ENCODE results near the gene ZMYND15.
A peak's percentile ranks its signal among the peaks of the same experiment; 100 is the strongest.

ZMYND15 gene

DNA sequence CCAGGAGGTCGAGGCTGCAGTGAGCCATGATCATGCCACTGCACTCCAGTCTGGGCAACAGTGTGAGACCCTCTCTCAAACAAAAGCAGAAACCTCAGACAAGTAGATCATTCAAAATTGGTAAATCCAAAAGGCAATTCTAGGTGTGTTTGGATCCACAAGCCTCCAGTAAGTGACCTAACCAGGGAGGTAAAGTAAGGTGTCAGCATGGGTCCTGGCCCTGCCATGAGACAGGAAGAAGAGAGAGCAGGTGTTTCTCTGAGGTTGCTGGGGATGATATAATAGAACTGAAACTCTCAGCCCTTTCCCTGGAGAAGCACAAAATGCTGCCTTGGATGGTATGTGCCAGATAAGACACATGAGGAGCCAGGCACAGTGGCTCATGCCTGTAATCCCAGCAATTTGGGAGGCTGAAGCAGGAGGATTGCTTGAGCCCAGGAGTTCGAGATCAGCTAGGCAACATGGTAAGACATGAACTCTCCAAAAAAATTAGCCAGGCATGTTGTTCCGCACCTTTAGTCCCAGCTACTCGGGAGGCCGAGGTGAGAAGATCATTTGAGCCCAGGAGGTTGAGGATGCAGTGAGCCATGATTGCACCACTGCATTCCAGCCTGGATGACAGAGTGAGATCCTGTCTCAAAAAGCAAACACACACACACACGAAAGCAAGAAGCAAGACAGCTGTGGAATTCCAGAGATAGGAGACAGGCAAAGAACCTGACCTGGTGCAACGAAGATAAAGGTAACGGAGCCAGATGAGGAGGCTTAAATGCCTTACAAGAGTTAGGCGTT, 38.5 kb downstream of the ZMYND15 start:
- no peak overlapping the region for H3K4me3 ChIP-seq (ENCODE audit: low read length)
- H3K4me1 ChIP-seq (ENCODE audit: control insufficient read depth, low read depth, low read length), result no peaks in the 10 kb centered on the region
- no peak overlapping the region for H3K9ac ChIP-seq (ENCODE audit: low read length)
- H3K27ac ChIP-seq (ENCODE audit: low read length), result no peak overlapping the region
- H3K9me3 ChIP-seq (ENCODE audit: control insufficient read depth, low read depth, low read length), result no peaks in the 10 kb centered on the region
- H3K36me3 ChIP-seq (ENCODE audit: control insufficient read depth, low read depth, low read length), result no peaks in the 10 kb centered on the region
- peaks cover 3% of the 10 kb centered on the region for H3K27me3 ChIP-seq (ENCODE audit: control insufficient read depth, insufficient read depth, low read length)

DNA sequence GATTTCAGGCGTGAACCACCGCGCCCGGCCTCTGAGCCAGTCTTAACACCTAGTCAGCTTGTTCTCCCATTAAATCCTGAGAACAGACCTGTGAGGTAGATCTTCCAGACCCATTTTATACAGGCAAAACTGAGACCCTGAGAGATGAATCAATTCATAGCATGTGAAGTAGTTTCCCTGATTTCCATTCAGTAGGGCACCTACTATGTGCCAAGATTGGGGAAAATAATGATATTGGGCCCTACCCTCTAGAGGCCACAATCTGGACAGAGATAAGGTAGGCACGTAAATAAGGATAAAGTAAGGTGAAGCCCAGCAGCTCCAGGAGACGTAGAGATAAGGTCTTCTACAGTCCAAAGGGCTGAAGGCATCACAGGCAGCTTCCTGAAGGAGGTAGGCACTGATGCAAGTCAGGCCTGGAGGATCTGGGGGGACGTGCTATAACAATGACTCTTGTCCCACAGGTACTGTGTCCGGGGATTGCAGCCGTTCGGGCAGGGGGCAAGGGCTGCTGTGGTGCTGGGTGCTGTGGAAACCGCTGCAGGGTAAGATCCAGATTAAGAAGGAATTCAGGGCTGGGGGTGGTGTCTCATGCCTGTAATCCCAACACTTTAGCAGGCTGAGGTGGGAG, 40.8 kb downstream of the ZMYND15 start:
- no peak overlapping the region for H3K27ac ChIP-seq (ENCODE audit: low read length)
- no peak overlapping the region for H3K4me3 ChIP-seq (ENCODE audit: low read length)
- no peak overlapping the region for H3K9ac ChIP-seq (ENCODE audit: low read length)
- no peaks in the 10 kb centered on the region for H3K4me1 ChIP-seq (ENCODE audit: control insufficient read depth, low read depth, low read length)
- H3K9me3 ChIP-seq (ENCODE audit: control insufficient read depth, low read depth, low read length), result no peaks in the 10 kb centered on the region
- H3K27me3 ChIP-seq (ENCODE audit: control insufficient read depth, insufficient read depth, low read length), result peaks cover 5% of the 10 kb centered on the region
- H3K36me3 ChIP-seq (ENCODE audit: control insufficient read depth, low read depth, low read length), result no peaks in the 10 kb centered on the region

- H3K27ac ChIP-seq (ENCODE audit: low read length), result no peak overlapping the region
- H3K27me3 ChIP-seq (ENCODE audit: control insufficient read depth, insufficient read depth, low read length), result peaks cover 26% of the 10 kb centered on the region
- H3K36me3 ChIP-seq (ENCODE audit: control insufficient read depth, low read depth, low read length), result no peaks in the 10 kb centered on the region
- no peak overlapping the region for H3K4me3 ChIP-seq (ENCODE audit: low read length)
- H3K9me3 ChIP-seq (ENCODE audit: control insufficient read depth, low read depth, low read length), result no peaks in the 10 kb centered on the region
- H3K4me1 ChIP-seq (ENCODE audit: control insufficient read depth, low read depth, low read length), result no peaks in the 10 kb centered on the region
- H3K9ac ChIP-seq (ENCODE audit: low read length), result no peak overlapping the region
These were observed 43.0 kb downstream of the ZMYND15 start for GRCh38 chr17:4782652-4783051.

- Histone ChIP-seq H3K36me3 (ENCODE audit: control insufficient read depth, low read depth, low read length) (no peaks in the 10 kb centered on the region), H3K4me1 (ENCODE audit: control insufficient read depth, low read depth, low read length) (no peaks in the 10 kb centered on the region), H3K27ac (ENCODE audit: low read length) (no peak overlapping the region), H3K4me3 (ENCODE audit: low read length) (no peak overlapping the region), H3K27me3 (ENCODE audit: control insufficient read depth, insufficient read depth, low read length) (peaks cover 54% of the 10 kb centered on the region), H3K9me3 (ENCODE audit: control insufficient read depth, low read depth, low read length) (no peaks in the 10 kb centered on the region), H3K9ac (ENCODE audit: low read length) (no peak overlapping the region)
These were observed 45.9 kb downstream of the ZMYND15 start for GRCh38 chr17:4785311-4786105.

GRCh38 chr17:4786106-4786511, 46.5 kb downstream of the ZMYND15 start, which contains the start of gene VMO1:
VMO1 (minus strand) TSS chr17:4786364; CDS start chr17:4786352, 12 bp downstream.
- H3K4me1 ChIP-seq (ENCODE audit: control insufficient read depth, low read depth, low read length), result no peaks in the 10 kb centered on the region
- H3K27ac ChIP-seq (ENCODE audit: low read length), result no peak within 1 kb of the TSS
- H3K9ac ChIP-seq (ENCODE audit: low read length), result no peak within 1 kb of the TSS
- no peaks in the 10 kb centered on the region for H3K9me3 ChIP-seq (ENCODE audit: control insufficient read depth, low read depth, low read length)
- no peak within 1 kb of the TSS for H3K4me3 ChIP-seq (ENCODE audit: low read length)
- H3K27me3 ChIP-seq (ENCODE audit: control insufficient read depth, insufficient read depth, low read length), result peaks cover 60% of the 10 kb centered on the region
- H3K36me3 ChIP-seq (ENCODE audit: control insufficient read depth, low read depth, low read length), result no peaks in the 10 kb centered on the region

- Histone ChIP-seq H3K9me3 (ENCODE audit: control insufficient read depth, low read depth, low read length) (no peaks in the 10 kb centered on the region), H3K4me3 (ENCODE audit: low read length) (no peak overlapping the region), H3K36me3 (ENCODE audit: control insufficient read depth, low read depth, low read length) (no peaks in the 10 kb centered on the region), H3K27ac (ENCODE audit: low read length) (no peak overlapping the region), H3K9ac (ENCODE audit: low read length) (no peak overlapping the region), H3K27me3 (ENCODE audit: control insufficient read depth, insufficient read depth, low read length) (peaks cover 64% of the 10 kb centered on the region), H3K4me1 (ENCODE audit: control insufficient read depth, low read depth, low read length) (no peaks in the 10 kb centered on the region)
These were observed 46.9 kb downstream of the ZMYND15 start for GRCh38 chr17:4786516-4786915.

DNA sequence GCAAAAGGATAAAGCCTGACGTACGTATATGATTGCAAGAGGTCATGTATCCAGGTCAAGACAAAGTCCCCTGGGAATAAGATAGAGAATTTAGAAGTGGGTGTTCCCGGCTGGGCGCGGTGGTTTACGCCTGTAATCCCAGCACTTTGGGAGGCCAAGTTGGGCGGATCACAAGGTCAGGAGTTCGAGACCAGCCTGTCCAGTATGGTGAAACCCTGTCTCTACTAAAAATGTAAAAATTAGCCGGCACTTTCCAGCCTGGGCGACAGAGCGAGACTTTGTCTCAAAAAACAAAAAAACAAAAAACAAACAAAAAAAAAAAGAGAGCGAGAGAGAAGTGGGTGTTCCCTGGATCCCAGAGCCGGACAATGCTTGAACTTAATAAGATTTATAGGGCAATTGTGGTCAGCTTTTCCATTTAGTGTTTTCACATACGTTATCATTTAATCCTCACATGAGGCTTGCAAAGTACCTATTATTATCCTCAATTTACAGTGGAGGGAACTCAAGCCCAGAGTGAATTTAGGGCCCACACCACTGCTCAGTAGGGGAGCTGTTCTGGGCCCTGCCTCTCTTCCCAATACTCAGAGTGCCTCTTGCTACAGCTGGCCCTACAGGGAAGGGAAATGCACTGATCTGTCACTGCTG, 48.6 kb downstream of the ZMYND15 start:
- H3K9ac ChIP-seq (ENCODE audit: low read length), result no peak overlapping the region
- no peaks in the 10 kb centered on the region for H3K36me3 ChIP-seq (ENCODE audit: control insufficient read depth, low read depth, low read length)
- H3K27ac ChIP-seq (ENCODE audit: low read length), result no peak overlapping the region
- H3K27me3 ChIP-seq (ENCODE audit: control insufficient read depth, insufficient read depth, low read length), result peaks cover 75% of the 10 kb centered on the region
- H3K4me1 ChIP-seq (ENCODE audit: control insufficient read depth, low read depth, low read length), result no peaks in the 10 kb centered on the region
- peak overlapping the region; percentile 73 for H3K4me3 ChIP-seq (ENCODE audit: low read length)
- H3K9me3 ChIP-seq (ENCODE audit: control insufficient read depth, low read depth, low read length), result no peaks in the 10 kb centered on the region

DNA sequence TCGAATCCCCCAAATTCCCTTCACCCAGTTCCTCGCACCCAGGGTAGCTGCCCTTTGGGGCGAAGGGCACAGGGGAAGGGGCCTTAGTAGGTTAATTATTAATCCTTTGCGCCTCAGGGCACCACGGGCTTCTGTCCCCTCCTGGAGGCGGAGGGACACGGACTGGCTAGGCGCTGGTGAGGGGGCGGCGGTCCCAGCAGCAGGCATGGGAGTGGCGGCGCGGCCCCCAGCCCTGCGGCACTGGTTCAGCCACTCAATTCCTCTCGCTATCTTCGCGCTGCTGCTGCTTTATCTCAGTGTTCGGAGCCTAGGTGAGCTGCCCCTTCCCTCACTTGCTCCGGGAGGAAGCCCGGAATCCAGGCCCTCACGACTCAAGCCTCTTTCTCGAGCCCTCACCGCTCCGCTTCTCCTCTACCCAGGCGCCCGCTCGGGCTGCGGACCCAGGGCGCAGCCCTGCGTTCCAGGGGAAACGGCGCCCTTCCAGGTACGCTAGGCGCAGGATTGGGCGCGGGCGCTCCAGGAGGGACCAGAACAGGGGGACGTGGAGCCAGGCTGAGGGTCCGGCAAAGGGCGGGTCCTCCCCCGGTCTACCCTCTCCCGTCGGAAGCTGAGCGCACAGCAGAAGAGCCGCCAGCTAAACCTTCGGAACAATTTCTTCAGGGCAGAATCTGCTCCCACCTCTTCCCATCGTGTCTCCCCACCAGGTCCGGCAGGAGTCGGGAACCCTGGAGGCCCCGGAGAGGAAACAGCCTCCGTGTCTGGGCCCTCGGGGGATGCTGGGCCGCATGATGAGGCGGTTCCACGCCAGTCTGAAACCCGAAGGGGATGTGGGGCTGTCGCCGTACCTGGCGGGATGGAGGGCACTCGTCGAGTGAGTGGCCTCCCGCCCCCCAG, 49.4 kb downstream of the ZMYND15 start, which contains the start of gene GLTPD2:
Gene GLTPD2 (plus strand): TSS at position 158 of the 894 bp plus-strand sequence. CDS start 48 bp downstream, at position 206.
- Histone ChIP-seq H3K9ac (ENCODE audit: low read length) (no peak within 1 kb of the TSS), H3K4me3 (ENCODE audit: low read length) (peak within 1 kb of the TSS; percentile 73), H3K27me3 (ENCODE audit: control insufficient read depth, insufficient read depth, low read length) (peaks cover 74% of the 10 kb centered on the region), H3K4me1 (ENCODE audit: control insufficient read depth, low read depth, low read length) (no peaks in the 10 kb centered on the region), H3K9me3 (ENCODE audit: control insufficient read depth, low read depth, low read length) (no peaks in the 10 kb centered on the region), H3K36me3 (ENCODE audit: control insufficient read depth, low read depth, low read length) (no peaks in the 10 kb centered on the region), H3K27ac (ENCODE audit: low read length) (no peak within 1 kb of the TSS)

- Histone ChIP-seq H3K27me3 (ENCODE audit: control insufficient read depth, insufficient read depth, low read length) (peaks cover 74% of the 10 kb centered on the region), H3K9me3 (ENCODE audit: control insufficient read depth, low read depth, low read length) (no peaks in the 10 kb centered on the region), H3K36me3 (ENCODE audit: control insufficient read depth, low read depth, low read length) (no peaks in the 10 kb centered on the region), H3K4me1 (ENCODE audit: control insufficient read depth, low read depth, low read length) (no peaks in the 10 kb centered on the region), H3K27ac (ENCODE audit: low read length) (no peak overlapping the region), H3K9ac (ENCODE audit: low read length) (no peak overlapping the region), H3K4me3 (ENCODE audit: low read length) (peak overlapping the region; percentile 73)
These were observed 50.0 kb downstream of the ZMYND15 start for GRCh38 chr17:4789701-4789950.

GRCh38 chr17:4789951-4790704, 50.5 kb downstream of the ZMYND15 start:
- H3K4me1 ChIP-seq (ENCODE audit: control insufficient read depth, low read depth, low read length), result no peaks in the 10 kb centered on the region
- H3K9me3 ChIP-seq (ENCODE audit: control insufficient read depth, low read depth, low read length), result no peaks in the 10 kb centered on the region
- H3K27me3 ChIP-seq (ENCODE audit: control insufficient read depth, insufficient read depth, low read length), result peaks cover 74% of the 10 kb centered on the region
- H3K9ac ChIP-seq (ENCODE audit: low read length), result peak overlapping the region; percentile 45
- peak overlapping the region; percentile 73 for H3K4me3 ChIP-seq (ENCODE audit: low read length)
- H3K36me3 ChIP-seq (ENCODE audit: control insufficient read depth, low read depth, low read length), result no peaks in the 10 kb centered on the region
- no peak overlapping the region for H3K27ac ChIP-seq (ENCODE audit: low read length)

Measured in iPS-18a (cell line).